Activated CD4-positive, alpha-beta T cell treated with anti-CD3 and anti-CD28 coated beads, Interleukin-10, Interleukin-2, amounts not matched to agents 100 ng/mL and 50 ng/mL, durations not matched to agents 16 hours and 8 hours (primary cell): ENCODE data around the gene CEP41.
"Not testable (repeated sequence)": the region's sequence is repeated elsewhere in the genome, so short reads cannot be mapped to it uniquely, and the experiment has no call there.

Experiments used
- DNase-seq: peaks from one replicate; pipeline ENCODE4 v3.0.0-alpha.2; 2020

CEP41 gene

DNA sequence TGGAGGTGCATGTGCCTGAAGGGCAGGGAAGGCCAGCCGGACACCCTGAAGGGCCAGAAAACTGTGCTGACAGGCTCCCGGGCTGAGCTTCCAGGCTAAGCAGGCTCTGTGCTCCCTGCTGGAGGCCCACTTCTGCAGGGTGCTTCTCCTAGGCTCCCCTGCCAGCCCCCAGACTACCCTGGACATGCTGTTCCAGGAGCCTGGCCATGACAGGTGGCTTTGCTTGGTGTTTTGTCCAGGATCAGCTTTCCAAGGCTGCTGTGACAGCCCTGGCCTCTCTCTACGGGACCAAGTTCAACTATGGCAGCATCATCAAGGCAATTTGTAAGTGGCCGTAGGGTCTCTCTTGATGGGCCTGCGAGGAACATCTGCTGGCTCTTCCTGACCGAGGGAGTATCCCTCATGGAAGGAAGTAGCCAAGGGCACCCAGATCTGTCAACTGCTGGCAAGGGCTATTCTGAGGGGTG lies 55.2 kb downstream of the CEP41 start:
- no peak for DNase-seq

DNA sequence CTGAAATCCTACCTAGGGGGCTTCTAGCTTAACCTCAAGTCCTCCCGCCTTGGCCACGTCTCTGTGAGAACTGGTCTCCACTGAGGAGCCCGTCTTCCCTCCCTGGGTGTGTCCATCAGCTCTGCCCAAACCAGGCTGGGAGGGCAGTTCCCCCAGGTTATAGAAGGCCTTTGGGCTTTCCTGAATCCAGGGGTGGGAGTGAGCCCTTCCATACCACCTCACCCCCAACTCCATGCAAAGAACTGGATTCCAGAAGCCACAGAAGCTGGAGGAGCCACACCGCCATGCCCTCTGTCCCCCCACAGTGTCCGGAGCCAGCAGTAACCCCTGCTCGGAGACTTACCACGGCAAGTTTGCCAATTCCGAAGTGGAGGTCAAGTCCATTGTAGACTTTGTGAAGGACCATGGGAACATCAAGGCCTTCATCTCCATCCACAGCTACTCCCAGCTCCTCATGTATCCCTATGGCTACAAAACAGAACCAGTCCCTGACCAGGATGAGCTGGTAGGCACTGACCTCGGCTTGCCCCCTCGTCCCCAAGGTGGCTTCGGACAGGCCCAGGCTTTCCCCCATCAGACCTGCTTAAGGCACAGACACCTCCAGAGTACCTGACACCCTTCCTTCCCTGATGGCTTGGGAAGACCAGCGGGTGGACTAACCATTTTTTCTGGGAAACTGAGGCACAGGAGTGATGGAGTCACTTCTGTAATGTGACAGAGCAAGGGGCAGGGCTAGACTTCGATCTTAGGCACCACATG lies 55.8 kb downstream of the CEP41 start:
- DNase-seq, result no peak

DNA sequence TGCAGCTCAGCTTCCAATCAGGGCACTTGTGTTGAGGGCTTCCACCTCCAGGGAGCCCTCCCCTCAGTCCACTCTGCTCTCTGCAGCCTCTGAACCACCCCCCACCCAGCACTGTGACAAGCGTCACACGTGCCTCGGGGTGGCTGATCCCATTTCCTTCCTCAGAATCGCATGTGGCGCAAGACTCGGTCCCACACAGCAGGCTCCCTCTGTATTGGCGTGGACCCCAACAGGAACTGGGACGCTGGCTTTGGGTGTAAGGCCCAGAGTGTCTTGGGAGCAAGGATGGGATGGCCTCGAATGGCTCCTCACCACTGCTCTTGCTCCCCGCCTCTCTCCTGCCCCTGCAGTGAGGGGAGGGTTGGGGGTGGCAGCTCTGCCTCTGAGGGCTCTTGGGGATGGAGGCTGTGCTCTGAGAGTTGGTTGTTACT lies 56.4 kb downstream of the CEP41 start:
- DNase-seq, result no peak

DNA sequence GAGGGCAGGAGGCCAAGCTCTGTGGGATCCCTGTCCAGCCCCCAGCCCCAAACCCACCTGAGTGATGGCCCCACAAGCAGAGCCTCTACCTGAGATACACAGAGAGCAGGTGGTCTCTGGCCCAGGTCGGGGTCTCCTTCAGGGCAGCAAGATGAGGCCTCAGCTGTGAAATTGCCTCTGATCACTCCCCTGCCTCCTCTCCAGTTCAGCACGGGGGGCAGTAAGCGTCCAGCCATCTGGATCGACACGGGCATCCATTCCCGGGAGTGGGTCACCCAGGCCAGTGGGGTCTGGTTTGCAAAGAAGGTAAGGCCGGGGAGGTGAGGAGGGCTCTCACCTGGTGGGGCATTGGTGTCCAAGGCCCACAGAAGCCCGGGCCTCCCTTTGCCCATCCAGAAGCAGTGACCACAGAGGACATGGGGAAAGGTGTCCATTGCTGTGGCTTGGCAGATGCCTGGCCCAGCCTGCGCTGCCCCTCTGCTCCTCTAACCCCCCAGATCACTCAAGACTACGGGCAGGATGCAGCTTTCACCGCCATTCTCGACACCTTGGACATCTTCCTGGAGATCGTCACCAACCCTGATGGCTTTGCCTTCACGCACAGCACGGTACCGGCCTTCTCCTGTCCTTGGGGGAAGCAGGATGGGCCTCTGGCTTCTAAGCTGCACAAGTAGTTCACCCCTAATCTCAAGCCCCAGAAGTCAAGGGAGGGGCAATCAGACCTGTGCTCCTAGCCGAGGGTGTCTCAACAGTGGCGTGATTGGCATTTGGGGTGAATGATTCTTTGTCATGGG lies 57.4 kb downstream of the CEP41 start:
- no peak for DNase-seq

DNA sequence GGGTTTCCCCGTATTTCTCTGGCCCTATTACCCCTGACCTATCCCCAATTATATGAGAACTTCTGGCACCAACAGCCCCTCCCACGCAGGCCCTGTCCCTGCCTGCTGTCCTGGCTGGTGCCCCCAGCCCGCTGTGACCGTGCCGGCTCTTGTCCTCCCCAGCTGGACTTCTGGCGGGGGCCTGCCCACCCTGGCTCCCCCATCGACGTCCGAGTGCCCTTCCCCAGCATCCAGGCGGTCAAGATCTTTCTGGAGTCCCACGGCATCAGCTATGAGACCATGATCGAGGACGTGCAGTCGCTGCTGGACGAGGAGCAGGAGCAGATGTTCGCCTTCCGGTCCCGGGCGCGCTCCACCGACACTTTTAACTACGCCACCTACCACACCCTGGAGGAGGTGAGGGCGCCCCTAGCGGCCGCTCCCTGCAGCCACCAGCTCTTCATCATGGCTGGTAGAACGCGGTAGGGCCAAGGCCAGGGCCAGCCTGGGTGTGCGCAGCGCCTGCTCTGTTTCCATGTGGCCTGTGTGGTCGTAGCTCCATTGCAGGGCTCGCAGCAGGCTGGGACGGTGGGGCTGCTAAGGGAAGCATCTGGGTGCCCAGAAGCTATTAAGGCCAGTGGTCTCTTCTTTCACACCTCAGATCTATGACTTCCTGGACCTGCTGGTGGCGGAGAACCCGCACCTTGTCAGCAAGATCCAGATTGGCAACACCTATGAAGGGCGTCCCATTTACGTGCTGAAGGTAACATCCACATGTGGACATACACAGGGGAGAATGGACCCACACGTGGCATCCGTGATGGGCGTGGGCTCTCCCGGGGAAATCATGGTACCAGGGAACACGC lies 59.1 kb downstream of the CEP41 start:
- DNase-seq, result no peak

DNA sequence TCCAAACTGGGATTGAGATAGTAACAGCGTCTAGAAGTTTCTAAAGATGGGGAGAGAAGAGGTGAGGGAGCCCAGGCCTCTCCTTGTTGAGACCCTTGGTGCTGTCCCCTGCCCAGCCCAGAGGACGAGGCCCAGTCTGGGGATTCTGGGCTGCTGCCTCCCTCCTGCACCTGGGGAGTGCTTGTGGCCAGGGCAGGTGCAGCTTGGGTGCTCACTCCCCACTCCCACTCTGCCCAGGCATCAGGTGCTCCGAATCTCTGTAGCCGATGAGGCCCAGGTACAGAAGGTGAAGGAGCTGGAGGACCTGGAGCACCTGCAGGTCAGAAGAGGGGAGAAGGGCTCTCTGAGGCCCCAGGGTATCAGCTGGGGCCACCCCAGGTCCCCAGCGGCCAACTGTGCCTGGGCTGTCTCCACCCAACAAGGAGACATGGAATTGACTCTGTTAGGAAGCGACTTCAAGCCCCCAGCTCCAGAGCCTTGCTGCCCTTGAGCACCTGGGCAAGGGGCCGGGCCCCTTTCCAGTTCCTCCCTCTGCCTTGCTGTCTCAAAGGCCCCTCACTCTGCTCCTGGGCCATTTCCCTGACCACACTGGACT lies 59.9 kb downstream of the CEP41 start:
- no peak for DNase-seq

DNA sequence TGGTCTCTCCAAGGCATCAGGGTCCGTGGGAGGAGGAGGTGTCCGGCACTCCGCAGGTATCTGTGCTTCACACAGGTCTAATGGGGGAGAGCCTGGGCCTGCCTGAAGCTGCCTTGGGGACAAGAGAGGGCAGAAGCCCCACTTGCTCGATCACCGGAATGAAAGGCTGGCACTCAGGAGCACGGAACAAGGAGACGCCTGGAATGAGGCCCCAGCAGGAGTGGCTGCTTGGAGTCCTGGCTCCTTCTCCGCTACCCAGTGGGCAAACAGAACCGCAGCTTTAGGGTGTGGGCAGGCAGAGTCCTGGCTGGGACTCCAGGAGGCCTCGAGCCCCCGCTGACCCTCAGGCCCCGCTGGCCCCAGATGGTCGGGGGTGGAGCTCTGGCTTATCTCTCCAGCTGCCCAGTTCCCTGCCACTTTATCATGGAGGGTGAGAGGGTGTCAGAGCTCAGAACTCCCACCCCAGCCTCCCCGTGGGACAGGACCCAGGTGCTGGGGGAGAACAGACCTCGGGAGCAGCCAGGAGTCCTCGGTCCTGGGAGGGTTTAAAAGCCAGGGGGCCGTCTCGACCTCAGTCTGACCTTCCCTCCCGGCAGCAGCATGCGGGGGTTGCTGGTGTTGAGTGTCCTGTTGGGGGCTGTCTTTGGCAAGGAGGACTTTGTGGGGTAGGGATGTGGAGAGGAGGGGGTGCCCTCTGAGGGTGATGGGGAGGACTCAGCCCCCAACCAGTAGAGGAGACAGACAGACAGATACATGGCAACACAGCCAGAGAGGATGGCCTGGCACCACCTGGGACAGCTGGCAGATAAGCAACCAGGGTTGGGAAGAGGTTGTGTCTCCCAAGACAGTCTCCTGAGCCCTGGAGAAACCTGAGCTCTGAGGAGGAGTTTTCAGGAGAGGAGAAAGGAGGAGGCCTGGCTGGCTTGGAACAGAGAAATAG lies 60.6 kb downstream of the CEP41 start, which contains the start of gene CPA1:
TSS of gene CPA1 (plus strand) at position 574 of the 940 bp plus-strand sequence. CDS start at position 601, 27 bp downstream.
- DNase-seq, result no peak

DNA sequence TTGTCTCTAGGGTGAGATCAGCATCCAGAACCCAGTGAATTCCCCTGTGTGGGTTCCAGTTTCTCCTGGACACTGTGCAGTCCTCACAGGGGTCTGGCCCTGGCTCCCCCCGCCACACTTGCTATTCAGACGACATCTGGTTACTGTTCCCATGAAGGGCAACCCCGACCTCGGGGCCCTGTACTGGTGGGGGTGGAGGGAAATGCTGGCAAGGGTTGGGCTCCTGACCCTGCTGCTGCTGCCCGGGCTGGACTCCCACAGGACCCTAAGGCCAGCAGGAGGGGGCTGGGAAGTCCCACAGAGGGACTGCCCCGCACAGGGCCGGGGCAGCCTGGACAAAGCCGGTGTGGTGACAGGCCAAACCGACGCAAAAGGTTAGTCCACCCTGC lies 61.3 kb downstream of the CEP41 start:
- DNase-seq, result no peak

DNA sequence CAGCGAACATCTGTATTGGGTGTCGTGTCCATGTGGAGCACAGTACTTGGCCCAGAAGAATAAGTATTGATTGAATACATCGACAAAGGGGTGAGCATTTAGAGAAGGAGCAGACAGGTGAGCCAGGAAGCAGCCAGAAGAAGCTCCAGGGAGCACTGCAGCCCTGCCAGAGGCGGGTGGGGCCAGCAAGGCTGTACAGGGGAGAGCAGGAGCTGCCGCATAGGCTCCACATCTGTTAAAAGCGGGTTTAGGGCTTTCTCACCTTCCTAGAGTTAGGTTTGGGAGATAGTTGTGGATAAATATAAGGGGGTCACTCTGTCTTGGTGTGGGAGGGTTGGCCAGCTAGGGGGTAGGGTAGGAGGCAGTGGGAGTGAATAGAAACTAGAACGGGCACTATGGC lies 61.8 kb downstream of the CEP41 start:
- DNase-seq, result no peak

DNA sequence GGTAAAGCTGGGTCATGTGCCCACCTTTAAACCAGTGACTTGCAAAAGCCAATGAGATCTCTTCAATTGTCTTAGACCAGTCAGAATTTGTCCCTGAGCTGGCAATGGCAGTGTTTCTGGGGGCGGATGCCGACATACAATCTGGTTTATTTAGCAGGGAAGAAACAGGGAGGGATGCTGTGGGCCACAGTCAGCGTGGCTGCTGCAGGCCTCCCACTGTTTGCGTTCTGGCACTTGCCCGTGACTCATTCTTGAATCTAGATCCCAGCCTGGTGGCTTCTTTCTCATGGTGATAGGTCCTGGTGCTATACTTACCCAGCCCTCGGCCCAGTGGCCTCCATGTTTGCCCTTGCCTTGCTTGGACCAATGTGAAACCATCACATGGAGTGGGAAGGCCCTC lies 63.6 kb downstream of the CEP41 start:
- no peak for DNase-seq

DNA sequence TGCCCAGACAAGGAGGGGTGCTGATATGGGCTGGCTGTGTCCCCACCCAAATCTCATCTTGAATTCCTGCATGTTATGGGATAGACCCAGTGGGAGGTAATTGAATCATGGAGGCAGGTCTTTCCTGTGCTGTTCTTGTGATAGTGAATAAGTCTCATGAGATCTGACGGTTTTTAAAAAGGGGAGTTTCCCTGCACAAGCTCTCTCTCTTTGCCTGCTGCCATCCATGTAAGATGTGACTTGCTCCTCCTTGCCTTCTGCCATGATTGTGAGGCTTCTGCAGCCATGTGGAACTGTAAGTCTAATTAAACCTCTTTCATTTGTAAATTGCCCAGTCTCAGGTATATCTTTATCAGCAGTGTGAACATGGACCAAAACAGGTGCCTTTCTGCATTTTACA lies 64.4 kb downstream of the CEP41 start:
- not testable (repeated sequence) for DNase-seq

DNA sequence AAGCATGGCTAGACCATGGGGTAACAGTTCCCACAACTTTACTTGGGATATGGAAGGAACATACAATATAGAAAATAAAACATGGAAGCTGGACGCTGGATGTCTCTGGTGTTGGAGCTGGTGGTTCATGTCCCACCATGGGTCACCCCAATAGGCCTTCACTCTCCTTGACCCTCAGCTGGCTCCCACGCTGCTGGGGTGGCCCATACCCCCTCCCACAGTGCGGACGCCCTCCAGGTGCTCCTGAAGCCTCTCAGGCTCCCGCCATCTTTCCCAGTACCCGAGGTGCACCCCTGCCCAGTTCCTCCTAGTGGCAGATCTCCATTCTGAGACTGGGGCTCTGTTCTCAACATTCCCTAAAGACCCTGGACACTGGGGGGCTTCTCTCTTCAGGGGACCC lies 66.3 kb downstream of the CEP41 start:
- no peak for DNase-seq

DNA sequence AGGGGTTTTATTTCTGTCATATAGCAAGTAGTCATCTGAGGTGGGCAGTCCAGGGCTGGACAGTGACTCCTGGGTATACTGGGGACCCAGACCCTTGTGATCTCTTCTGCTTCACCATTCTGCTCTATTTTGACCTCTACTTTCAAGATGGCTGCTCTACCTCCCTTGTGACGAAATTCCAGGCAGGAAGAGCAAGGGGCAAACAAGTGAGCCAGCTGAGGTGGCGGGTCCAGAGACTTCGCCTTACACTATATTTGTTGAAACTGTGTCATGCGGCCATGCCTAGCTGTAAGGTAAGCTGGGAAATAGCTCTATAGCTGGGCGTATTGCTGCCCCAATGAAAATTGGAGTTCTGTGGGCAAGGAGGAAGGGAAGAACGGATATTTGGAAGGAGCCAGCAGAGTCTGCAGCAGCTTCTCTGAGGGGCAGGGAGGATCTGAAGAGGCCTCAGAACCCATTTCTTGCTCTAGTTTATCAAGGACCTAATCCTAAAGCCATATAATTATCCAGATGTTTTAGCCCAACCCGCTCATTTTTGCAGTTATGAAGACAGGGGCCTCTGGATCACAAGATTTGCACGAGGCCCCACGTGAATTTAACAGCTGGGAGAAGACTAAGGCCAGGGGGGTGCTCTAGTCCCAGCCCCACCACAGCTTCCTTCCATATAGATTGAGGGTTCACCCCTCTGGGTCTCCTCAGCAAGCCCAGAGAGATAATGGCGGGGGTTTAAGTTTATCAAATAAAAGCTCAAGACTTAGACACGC lies 68.2 kb downstream of the CEP41 start:
- DNase-seq, result no peak

DNA sequence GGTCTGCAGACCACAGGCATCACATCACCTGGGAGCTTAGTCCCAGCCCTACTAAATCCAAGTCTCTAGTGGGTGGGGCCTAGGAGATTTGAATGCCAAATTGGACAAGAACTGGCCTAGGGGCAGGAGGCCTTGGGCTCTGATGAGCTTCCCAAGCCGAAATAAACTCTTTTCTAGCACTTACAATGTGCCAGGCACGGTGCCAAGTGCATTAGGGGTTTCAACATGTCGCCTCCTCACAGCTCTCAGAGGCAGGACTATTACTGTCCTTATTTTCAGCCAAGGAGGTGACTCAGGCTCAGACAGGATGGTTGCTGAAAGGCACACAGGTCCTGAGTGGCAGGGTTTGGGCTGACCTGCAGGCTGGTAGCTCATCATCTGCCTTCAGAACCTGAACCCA lies 69.8 kb downstream of the CEP41 start:
- DNase-seq, result no peak

DNA sequence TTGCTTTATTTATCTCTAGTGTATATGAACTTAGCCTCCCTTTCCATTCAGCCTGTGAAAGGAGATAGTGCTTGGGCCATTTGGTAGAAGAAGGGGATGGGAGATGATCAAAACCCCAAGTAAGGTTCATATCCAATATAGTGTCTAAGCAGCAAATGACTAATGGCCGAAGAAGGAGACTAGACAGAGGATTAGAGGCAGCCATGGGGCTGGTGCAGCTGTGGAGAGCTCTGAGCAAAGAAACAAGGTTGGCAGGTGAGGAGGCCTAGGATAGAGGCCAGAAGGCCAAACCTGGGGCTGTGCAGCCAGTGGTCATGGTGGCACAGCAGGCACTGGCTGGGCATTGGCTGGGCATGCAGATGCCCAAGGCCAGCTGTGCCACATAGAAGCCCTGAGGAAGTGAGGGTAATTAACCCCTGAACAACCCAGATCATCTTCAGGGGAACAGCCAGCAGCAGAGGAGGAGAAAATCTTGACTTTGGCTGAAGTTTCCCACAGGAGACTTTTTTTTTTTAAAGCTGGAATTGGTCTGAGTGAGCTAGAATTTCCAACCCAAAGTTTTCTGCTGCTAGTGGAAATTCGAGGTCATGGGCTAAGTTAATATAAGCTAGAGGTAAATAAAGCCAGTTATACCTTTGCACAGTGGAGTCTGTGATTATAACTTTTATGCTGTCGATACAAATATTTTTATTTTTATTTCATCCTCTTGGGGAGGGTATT lies 70.8 kb downstream of the CEP41 start:
- no peak for DNase-seq

DNA sequence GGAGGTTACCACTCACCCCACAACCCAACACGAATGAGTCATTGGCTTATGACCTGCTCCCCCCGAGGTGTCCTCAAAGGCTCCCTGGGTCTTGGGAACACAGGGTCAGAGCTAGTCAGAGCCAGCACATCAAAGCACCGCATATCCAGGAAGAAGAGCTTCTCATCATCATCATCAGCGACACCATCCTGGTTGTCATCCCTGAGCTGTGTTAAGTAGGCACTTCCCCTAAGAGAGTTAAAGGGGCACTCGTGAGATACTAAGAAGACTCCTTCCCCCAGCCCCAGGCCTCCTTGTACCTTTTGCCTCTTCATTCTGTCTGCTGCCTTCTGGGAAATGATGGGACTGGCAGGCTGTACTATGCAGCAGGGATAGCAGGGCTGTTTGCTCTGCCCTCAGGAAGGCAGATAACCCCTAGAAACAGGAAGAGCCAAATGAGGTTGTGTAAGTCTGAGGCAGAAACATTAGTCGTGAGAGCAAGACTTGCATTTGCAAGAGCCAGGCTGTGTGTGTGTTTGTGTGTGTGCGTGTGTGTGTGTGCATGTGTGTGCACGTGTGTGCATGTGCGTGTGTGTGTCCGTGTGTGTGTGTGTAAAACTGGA lies 71.6 kb downstream of the CEP41 start:
- DNase-seq, result no peak

DNA sequence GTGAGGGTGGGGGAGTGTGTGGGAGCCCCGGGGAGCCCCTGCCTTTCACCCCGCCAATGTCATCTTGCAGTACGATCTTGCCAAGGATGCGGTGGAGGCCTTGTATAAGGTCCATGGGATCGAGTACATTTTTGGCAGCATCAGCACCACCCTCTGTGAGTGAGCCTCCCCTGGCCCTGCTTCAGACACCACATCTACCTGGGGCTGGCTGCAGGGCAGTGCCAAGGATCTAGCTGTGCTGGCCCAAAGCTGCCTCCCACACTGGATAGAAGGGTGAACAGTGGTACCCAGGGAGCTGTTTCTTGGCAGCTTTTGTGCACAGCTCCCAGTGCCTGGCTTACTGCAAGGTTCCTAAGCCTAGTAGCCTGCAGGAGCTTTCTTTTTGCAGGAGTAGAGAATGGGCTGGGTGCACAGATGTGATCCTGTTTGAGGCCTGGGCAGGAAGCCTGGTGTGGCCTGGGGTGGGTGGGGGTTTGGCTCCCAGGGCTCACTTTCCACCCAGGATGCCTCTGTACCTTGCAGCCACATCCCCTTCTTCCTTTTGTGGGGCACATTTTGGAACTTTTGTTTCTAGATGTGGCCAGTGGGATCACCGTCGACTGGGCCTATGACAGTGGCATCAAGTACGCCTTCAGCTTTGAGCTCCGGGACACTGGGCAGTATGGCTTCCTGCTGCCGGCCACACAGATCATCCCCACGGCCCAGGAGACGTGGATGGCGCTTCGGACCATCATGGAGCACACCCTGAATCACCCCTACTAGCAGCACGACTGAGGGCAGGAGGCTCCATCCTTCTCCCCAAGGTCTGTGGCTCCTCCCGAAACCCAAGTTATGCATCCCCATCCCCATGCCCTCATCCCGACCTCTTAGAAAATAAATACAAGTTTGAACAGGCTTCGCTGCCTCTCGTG lies 72.7 kb downstream of the CEP41 start:
- no peak for DNase-seq

DNA sequence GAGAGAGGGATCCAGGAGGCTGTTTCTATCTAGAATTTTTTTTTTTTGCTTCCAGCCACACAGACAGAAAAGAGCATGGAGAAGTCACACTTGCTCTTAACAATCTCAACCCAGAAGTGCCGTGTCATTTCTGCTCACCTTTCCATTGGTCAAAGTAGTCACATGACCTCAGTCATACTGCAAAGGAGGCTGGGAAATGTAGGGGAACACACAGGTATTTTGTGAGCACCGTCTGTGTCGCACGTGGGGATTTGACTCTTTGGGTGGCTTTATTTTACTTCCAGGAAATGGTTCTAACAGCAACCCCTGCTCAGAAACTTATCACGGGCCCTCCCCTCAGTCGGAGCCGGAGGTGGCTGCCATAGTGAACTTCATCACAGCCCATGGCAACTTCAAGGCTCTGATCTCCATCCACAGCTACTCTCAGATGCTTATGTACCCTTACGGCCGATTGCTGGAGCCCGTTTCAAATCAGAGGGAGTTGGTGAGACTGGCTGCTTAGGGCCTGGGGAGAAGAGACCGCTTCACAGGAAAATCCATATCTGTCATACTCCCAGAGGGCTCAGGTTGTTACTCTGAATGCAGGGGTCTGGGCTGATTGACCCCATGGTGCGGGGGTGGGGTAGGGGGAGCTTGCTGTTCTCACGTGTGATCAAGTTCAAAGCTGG lies 73.6 kb downstream of the CEP41 start:
- no peak for DNase-seq
